ENCODE results near the gene GPX6.
"Not testable (repeated sequence)": the region's sequence is repeated elsewhere in the genome, so short reads cannot be mapped to it uniquely, and the experiment has no call there.

GPX6 gene

DNA sequence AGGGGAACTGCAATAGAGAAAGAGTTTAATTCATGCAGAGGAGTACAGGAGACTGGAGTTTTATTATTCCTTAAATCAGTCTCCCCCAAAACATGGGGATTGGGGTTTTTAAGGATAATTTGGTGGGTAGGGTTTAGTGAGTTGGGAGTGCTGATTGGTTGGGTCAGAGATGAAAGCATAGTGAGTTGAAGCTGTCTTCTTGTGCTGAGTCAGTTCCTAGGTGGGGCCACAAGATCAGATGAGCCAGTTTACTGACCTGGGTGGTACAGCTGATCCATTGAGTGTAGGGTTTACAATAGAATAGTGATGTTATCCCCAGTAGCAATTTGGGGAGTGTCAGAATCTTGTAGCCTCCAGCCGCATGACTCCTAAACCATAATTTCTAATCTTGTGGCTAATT lies 29.1 kb downstream of the GPX6 start:
- in situ Hi-C loops (cut with MboI; ENCODE audit: low sequenced_read_pairs) = no loop called here

- in situ Hi-C loops (cut with MboI; ENCODE audit: low sequenced_read_pairs) = no loop called here
These were observed 30.1 kb downstream of the GPX6 start for GRCh38 chr6:28485482-28485881.

DNA sequence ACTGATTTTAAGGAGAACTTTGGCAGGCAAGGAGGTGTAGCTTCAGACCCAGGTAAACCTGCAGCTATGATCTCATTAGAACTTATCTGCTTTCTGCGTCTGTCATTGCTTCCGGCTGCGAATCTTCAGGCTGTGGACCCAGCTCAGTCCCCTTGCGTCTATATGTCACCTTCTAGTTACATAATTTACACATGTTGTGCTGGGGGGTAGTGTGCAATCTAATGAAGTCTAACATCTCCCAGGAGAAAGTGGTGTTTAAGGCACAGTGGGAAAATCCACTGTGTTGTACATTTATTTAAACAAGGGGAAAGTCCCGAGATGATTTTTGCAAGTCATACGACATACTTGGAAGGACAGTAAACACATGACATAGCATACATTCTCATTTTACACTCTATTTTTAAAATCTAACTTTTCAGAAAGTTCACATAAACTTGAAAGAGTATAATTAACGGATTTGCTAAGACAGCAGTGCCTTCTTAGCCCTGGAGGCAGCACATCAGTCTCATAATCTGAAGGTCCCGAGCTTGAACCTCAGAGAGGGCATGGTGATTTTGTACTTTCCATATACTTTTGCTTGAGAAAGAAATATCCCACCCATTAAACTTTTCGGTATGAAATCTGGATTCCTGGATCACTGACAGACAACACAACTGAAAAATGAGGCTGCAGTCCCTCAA lies 35.2 kb downstream of the GPX6 start:
- in situ Hi-C loops (cut with MboI; ENCODE audit: low sequenced_read_pairs) = no loop called here

- in situ Hi-C loops (cut with MboI; ENCODE audit: low sequenced_read_pairs) = no loop called here
These were observed 37.1 kb downstream of the GPX6 start for GRCh38 chr6:28478518-28478917.

DNA sequence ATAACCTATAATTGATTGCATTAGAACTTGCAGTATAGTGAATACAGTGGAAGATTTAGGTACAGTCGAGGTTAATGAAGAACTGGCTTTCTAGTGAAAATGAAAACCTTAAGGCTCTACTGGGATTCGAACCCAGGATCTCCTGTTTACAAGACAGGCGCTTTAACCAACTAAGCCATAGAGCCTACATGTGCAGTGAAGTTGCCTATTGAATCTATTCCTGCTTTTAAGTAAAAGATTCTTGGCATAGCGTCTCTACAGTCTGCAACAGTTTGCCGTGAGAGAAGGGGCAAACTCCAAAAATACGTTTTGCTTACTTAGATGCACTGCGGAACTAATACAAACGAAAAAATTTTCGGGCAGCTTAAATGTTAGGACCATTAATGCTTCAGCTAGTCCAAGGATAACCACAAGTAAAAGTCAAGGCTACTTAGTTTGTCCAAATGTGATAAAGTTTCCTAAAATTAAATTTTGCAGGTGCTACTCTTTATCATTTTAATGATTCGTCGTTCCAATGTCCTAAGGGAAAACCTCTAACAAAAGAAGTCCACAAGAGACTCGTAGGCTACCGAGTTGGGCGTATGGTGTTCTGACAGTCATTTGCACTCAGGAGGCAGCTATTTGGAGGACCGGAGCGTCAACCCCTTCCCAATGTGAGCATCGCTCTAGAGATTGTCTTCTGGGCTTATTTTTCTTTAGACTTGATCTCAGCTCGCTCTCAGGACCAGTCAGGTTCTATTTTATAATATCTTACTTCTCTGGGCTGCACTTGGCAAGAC lies 41.0 kb downstream of the GPX6 start:
- in situ Hi-C loops (cut with MboI; ENCODE audit: low sequenced_read_pairs) = no loop called here

DNA sequence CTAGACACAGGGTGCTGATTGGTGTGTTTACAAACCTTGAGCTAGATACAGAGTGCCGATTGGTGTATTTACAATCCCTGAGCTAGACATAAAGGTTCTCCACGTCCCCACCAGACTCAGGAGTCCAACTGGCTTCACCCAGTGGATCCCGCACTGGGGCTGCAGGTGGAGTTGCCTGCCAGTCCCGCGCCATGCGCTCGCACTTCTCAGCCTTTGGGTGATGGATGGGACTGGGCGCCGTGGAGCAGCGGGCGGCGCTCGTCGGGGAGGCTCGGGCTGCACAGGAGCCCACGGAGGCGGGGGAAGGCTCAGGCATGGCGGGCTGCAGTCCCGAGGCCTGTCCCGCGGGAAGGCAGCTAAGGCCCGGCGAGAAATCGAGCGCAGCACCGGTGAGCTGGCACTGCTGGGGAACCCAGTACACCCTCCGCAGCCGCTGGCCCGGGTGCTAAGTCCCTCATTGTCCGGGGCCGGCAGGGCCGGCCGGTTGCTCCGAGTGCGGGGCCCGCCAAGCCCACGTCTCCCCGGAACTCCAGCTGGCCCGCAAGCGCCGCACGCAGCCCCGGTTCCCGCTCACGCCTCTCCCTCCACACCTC lies 46.3 kb downstream of the GPX6 start:
- in situ Hi-C loops (cut with MboI; ENCODE audit: low sequenced_read_pairs) = not testable (repeated sequence)

DNA sequence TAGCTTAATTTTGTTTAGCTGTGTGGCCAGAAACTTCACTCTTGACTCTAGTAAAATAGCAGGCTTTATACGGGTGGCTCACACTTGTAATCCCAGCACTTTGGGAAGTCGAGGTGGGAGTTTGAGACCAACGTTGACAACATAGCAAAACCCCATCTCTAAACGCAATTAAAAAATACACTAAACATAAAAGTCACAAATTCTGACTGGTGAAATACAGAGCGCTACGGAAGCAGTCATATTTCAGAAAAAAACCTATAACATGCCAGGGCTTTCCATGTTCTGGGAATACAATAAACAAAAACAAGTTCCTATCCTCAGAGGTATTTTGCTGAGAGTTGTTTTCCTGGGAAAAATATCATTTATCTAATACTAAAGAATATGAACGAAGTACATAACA lies 47.5 kb downstream of the GPX6 start:
- in situ Hi-C loops (cut with MboI; ENCODE audit: low sequenced_read_pairs) = no loop called here

- in situ Hi-C loops (cut with MboI; ENCODE audit: low sequenced_read_pairs) = no loop called here
These were observed 53.2 kb downstream of the GPX6 start for GRCh38 chr6:28462401-28462800.

- in situ Hi-C loops (cut with MboI; ENCODE audit: low sequenced_read_pairs) = no loop called here
These were observed 57.0 kb downstream of the GPX6 start for GRCh38 chr6:28458568-28458967.
